HCT116 (cell line): ENCODE data around the gene PQBP1. TPM values are rescaled to one million over a fixed set of nuclear protein-coding genes. Genes with fewer than 3 reads are reported as not detected.

Experiments
- ATAC-seq: fragments of 200-7000 bp; cut with Tn5 transposase; 2 replicates; pipeline ENCODE4 v1.9.1; 2020; ENCODE audit warnings: mild to moderate bottlenecking, moderate library complexity
- BruUV-seq: library from RNA; stranded (reverse); fragments of 400-500 nt; replicated peaks from 2 replicates; lab custom pipeline; 2021; lab: Mats Ljungman, UMichigan
- CTCF ChIA-PET: fragments of 300-600 bp; sonication (Branson Sonifier 250); formaldehyde crosslinking; loops from one replicate; lab custom pipeline; 2021; ENCODE audit warnings: antibody characterized with exemption; lab: Charles Lee
- POLR2A ChIA-PET: fragments of 300-600, 350-600 bp; sonication (Branson Sonifier 250); formaldehyde crosslinking; loops from one replicate; lab custom pipeline; 2021; ENCODE audit warnings: antibody characterized with exemption; lab: Charles Lee
- RAD21 ChIA-PET, 2 experiments: fragments of 300-600 bp; sonication (Branson Sonifier 250); formaldehyde crosslinking; loops; one replicate each; lab custom pipeline; 2023; ENCODE audit warnings: low total read pairs in 2 of 2; ENCODE audit not compliant: uncharacterized antibody in 2 of 2, unreplicated experiment in 2 of 2, low non-redundant PET in 1 of 2; lab: Charles Lee
- DNase-seq: peaks from one replicate; pipeline ENCODE4 v3.0.0-alpha.2; 2010; ENCODE audit warnings: low read depth, low spot score
- H2AFZ ChIP-seq: fragments of 200-600 bp; shearing (Covaris generic), sonication (generic); 2 replicates; pipeline ENCODE4 v1.6.1; 2017; ENCODE audit warnings: low read depth, mixed run types, mixed read lengths, antibody characterized with exemption, low read length; ENCODE audit not compliant: poor library complexity, severe bottlenecking
- H3K27ac ChIP-seq: 2 replicates; pipeline ENCODE4 v1.5.1; 2012; ENCODE audit warnings: low read depth, low read length
- H3K27me3 ChIP-seq: fragments of 200-600 bp; sonication (generic); 2 replicates; pipeline ENCODE4 v1.6.1; 2016; ENCODE audit warnings: mixed run types, low read length, mixed read lengths; ENCODE audit not compliant: insufficient read depth
- H3K36me3 ChIP-seq, 2 experiments: fragments of 200-500 bp in 1 of 2; fragments of 200-600 bp in 1 of 2; sonication (Bioruptor generic) in 1 of 2; sonication (generic) in 1 of 2; 2 replicates each; pipeline versions ENCODE4 v1.5.1 to v1.6.1; 2014 to 2016; ENCODE audit warnings: low read length in 2 of 2, inconsistent platforms in 1 of 2, mixed read lengths in 1 of 2, mixed run types in 1 of 2; ENCODE audit not compliant: insufficient read depth in 2 of 2, control insufficient read depth in 1 of 2
- H3K4me1 ChIP-seq, 2 experiments: fragments of 200-600 bp in 1 of 2; sonication (generic) in 1 of 2; 2 replicates each; pipeline versions ENCODE4 v1.5.1 to v1.6.1; 2012 to 2017; ENCODE audit warnings: low read length in 2 of 2, inconsistent platforms in 1 of 2, mild to moderate bottlenecking in 1 of 2, mixed read lengths in 1 of 2, mixed run types in 1 of 2, moderate library complexity in 1 of 2; ENCODE audit not compliant: insufficient read depth in 2 of 2, control insufficient read depth in 1 of 2
- H3K4me2 ChIP-seq: fragments of 200-600 bp; sonication (generic); 2 replicates; pipeline ENCODE4 v1.6.1; 2017; ENCODE audit warnings: mixed run types, low read length, mixed read lengths
- H3K4me3 ChIP-seq, 2 experiments: fragments of 200-600 bp in 1 of 2; sonication (generic) in 1 of 2; replicated peaks in 1 of 2; 2 replicates each; pipeline ENCODE4 v1.5.1; 2011 to 2016; ENCODE audit warnings: low read length in 2 of 2, control low read depth in 1 of 2, low read depth in 1 of 2, mild to moderate bottlenecking in 1 of 2, mixed read lengths in 1 of 2, mixed run types in 1 of 2
- H3K79me2 ChIP-seq: fragments of 200-600 bp; sonication (generic); 2 replicates; pipeline ENCODE4 v1.6.1; 2017; ENCODE audit warnings: mild to moderate bottlenecking, mixed run types, low read length, moderate library complexity, mixed read lengths; ENCODE audit not compliant: insufficient read depth
- H3K9ac ChIP-seq: fragments of 200-600 bp; sonication (generic); 2 replicates; pipeline ENCODE4 v1.6.1; 2016; ENCODE audit warnings: low read length, mixed read lengths
- H3K9me2 ChIP-seq: fragments of 200-600 bp; sonication (generic), shearing (Covaris generic); 2 replicates; pipeline ENCODE4 v1.6.1; 2017; ENCODE audit warnings: mixed run types, mild to moderate bottlenecking, moderate library complexity; ENCODE audit not compliant: insufficient read depth
- H3K9me3 ChIP-seq, 2 experiments: fragments of 200-500 bp in 1 of 2; fragments of 200-600 bp in 1 of 2; sonication (Bioruptor generic) in 1 of 2; sonication (generic) in 1 of 2; 2 replicates each; pipeline ENCODE4 v1.6.1; 2014 to 2017; ENCODE audit warnings: low read length in 2 of 2, mixed read lengths in 2 of 2, inconsistent platforms in 1 of 2, low read depth in 1 of 2, mild to moderate bottlenecking in 1 of 2, mixed run types in 1 of 2, moderate library complexity in 1 of 2; ENCODE audit not compliant: control insufficient read depth in 1 of 2, insufficient read depth in 1 of 2
- H4K20me1 ChIP-seq: fragments of 200-600 bp; sonication (generic), shearing (Covaris generic); 2 replicates; pipeline ENCODE4 v1.6.1; 2017; ENCODE audit warnings: mixed run types, mild to moderate bottlenecking, moderate library complexity; ENCODE audit not compliant: insufficient read depth
- ATF3 ChIP-seq: IDR thresholded peaks from 2 replicates; pipeline ENCODE4 v1.6.1; 2012
- CBX3 ChIP-seq: IDR thresholded peaks from 2 replicates; pipeline ENCODE4 v1.6.1; 2012; ENCODE audit warnings: low read depth
- CEBPB ChIP-seq: IDR thresholded peaks from 2 replicates; pipeline ENCODE4 v1.6.1; 2012; ENCODE audit warnings: low read depth
- EGR1 ChIP-seq: IDR thresholded peaks from 2 replicates; pipeline ENCODE4 v1.6.1; 2012; ENCODE audit warnings: low read depth
- EZH2phosphoT487 ChIP-seq: fragments of 200-600 bp; IDR thresholded peaks from 2 replicates; pipeline ENCODE4 v1.6.1; 2018; ENCODE audit warnings: antibody characterized with exemption, borderline replicate concordance
- FOSL1 ChIP-seq: IDR thresholded peaks from 2 replicates; pipeline ENCODE4 v1.6.1; 2012; ENCODE audit warnings: low read depth
- JUND ChIP-seq: IDR thresholded peaks from 2 replicates; pipeline ENCODE4 v1.6.1; 2012
- POLR2A ChIP-seq: IDR thresholded peaks from 2 replicates; pipeline ENCODE4 v1.7.0; 2011; ENCODE audit warnings: borderline replicate concordance; ENCODE audit not compliant: insufficient read depth, insufficient read length; ENCODE audit errors: extremely low read depth
- POLR2AphosphoS5 ChIP-seq: IDR thresholded peaks from 2 replicates; pipeline ENCODE4 v1.6.1; 2011; ENCODE audit warnings: mild to moderate bottlenecking, low read depth, low read length, moderate library complexity
- RAD21 ChIP-seq: IDR thresholded peaks from 2 replicates; pipeline ENCODE4 v1.6.1; 2012; ENCODE audit warnings: low read depth, mild to moderate bottlenecking
- REST ChIP-seq: IDR thresholded peaks from 2 replicates; pipeline ENCODE4 v1.6.1; 2012; ENCODE audit warnings: low read depth
- SIN3A ChIP-seq: IDR thresholded peaks from 2 replicates; pipeline ENCODE4 v1.6.1; 2012; ENCODE audit warnings: low read depth
- SP1 ChIP-seq: IDR thresholded peaks from 2 replicates; pipeline ENCODE4 v1.6.1; 2012; ENCODE audit warnings: low read depth
- YY1 ChIP-seq: IDR thresholded peaks from 2 replicates; pipeline ENCODE4 v1.6.1; 2011; ENCODE audit warnings: low read length, low read depth, moderate library complexity, mild to moderate bottlenecking; ENCODE audit not compliant: insufficient replicate concordance; ENCODE audit errors: extremely low read depth
- ZFX ChIP-seq: fragments of 450-650 bp; IDR thresholded peaks from 2 replicates; pipeline ENCODE4 v1.6.1; 2017
- intact Hi-C: fragments of 100-400 bp; cut with micrococcal nuclease; formaldehyde crosslinking; loops from 2 replicates; pipeline ENCODE4 v1.10.0; 2022
- total RNA-seq: library from RNA; stranded (reverse); gene quantifications from one replicate; pipeline ENCODE4 v1.2.1, GENCODE V29; 2021; ENCODE audit not compliant: unreplicated experiment
- TF ChIP-seq, protein P1 (sequence below), 3 experiments: fragments of 200-600 bp in 1 of 3; sonication (generic) in 1 of 3; IDR thresholded peaks in 2 of 3; conservative IDR thresholded peaks in 1 of 3; 2 replicates each; pipeline ENCODE4 v1.5.1; 2012 to 2017; ENCODE audit warnings: low read depth in 2 of 3, low read length in 2 of 3, antibody characterized with exemption in 1 of 3, borderline replicate concordance in 1 of 3, control low read depth in 1 of 3, mild to moderate bottlenecking in 1 of 3, mixed read lengths in 1 of 3, mixed run types in 1 of 3, moderate library complexity in 1 of 3; ENCODE audit not compliant: insufficient read depth in 1 of 3
- TF ChIP-seq, protein P2 (sequence below): IDR thresholded peaks from 2 replicates; pipeline ENCODE4 v1.6.1; 2012

PQBP1 gene
- total RNA-seq, 1 experiment from 2014 or later: 67.1 TPM

- peaks cover 3 to 6% of the 10 kb centered on the region in 2 experiments; a peak in 3 of 4 replicates for H3K36me3 ChIP-seq
- no peak overlapping the region for H3K27ac ChIP-seq
- peaks cover 24% of the 10 kb centered on the region for H3K79me2 ChIP-seq
- intact Hi-C loops: loop anchor here (2.0 to 5.0 kb wide), 2 partner anchors 37 to 158 kb away; partner anchors contain the start of genes GLOD5 and OTUD5
- no peaks in the 10 kb centered on the region for H4K20me1 ChIP-seq
- H3K4me1 ChIP-seq: peaks cover 5 to 19% of the 10 kb centered on the region in 2 experiments; a peak in 2 of 4 replicates
- no peak overlapping the region for H3K4me3 ChIP-seq
- ChIA-PET POLR2A (no interaction called here), RAD21 (no interaction called here), CTCF (no interaction called here)
- no peaks in the 10 kb centered on the region for H3K9me3 ChIP-seq
- H3K9me2 ChIP-seq: no peaks in the 10 kb centered on the region
- no peak for DNase-seq
- TF ChIP-seq CBX3: no peak
- TF ChIP-seq, protein P1, sequence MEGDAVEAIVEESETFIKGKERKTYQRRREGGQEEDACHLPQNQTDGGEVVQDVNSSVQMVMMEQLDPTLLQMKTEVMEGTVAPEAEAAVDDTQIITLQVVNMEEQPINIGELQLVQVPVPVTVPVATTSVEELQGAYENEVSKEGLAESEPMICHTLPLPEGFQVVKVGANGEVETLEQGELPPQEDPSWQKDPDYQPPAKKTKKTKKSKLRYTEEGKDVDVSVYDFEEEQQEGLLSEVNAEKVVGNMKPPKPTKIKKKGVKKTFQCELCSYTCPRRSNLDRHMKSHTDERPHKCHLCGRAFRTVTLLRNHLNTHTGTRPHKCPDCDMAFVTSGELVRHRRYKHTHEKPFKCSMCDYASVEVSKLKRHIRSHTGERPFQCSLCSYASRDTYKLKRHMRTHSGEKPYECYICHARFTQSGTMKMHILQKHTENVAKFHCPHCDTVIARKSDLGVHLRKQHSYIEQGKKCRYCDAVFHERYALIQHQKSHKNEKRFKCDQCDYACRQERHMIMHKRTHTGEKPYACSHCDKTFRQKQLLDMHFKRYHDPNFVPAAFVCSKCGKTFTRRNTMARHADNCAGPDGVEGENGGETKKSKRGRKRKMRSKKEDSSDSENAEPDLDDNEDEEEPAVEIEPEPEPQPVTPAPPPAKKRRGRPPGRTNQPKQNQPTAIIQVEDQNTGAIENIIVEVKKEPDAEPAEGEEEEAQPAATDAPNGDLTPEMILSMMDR (IDR thresholded peaks at IDR 0.05 in 2 of 3, conservative IDR thresholded peaks at IDR 0.05 in 1 of 3; ENCODE audit: borderline replicate concordance in 1 of 3, insufficient read depth in 1 of 3, low read depth in 2 of 3, low read length in 2 of 3): no peak
- TF ChIP-seq ZFX: no peak
- TF ChIP-seq POLR2AphosphoS5: no peak
- no peak for TF ChIP-seq SP1
- no peak for TF ChIP-seq SIN3A
- no peak for TF ChIP-seq ATF3
- no peak for TF ChIP-seq YY1
- no peak for TF ChIP-seq FOSL1
- TF ChIP-seq EGR1: no peak
- TF ChIP-seq CEBPB: no peak
- no peak for TF ChIP-seq POLR2A
- TF ChIP-seq, protein P2, sequence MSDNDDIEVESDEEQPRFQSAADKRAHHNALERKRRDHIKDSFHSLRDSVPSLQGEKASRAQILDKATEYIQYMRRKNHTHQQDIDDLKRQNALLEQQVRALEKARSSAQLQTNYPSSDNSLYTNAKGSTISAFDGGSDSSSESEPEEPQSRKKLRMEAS: no peak
- TF ChIP-seq JUND: no peak
- no peak for TF ChIP-seq EZH2phosphoT487
- TF ChIP-seq REST: no peak
- no peak for TF ChIP-seq RAD21
- H3K4me2 ChIP-seq: no peak overlapping the region
- no peak overlapping the region for H3K9ac ChIP-seq
- H3K27me3 ChIP-seq: no peaks in the 10 kb centered on the region
- no peak overlapping the region for H2AFZ ChIP-seq
- ATAC-seq: no peak
- no TSS peak for BruUV-seq
Observed at GRCh38 chrX:48919947-48920717, 22.4 kb downstream of the PQBP1 start.
